Measurements from ENCODE around the gene RALGPS2. TPM values are rescaled to one million over a fixed set of nuclear protein-coding genes. Genes with fewer than 3 reads are reported as not detected.

The RALGPS2 gene
- total and polyA plus RNA-seq, 2 experiments from 2014 or later = 8.1 to 31.2 TPM

GRCh38 chr1:178781533-178782330 is 56.7 kb downstream of the RALGPS2 start:
- H3K27ac Mint-ChIP-seq = no peak overlapping the region
- no peak overlapping the region for H3K4me3 ChIP-seq
- H3K9me3 Mint-ChIP-seq = no peaks in the 10 kb centered on the region; the same call in 1 of the 3 replicates
- H3K36me3 Mint-ChIP-seq (ENCODE audit: low read depth) = peaks cover 19% of the 10 kb centered on the region; the same call in 2 of the 3 replicates
- no peaks in the 10 kb centered on the region; the same call in 1 of the 2 replicates for H3K4me1 ChIP-seq (ENCODE audit: insufficient read depth)
- H3K9me2 ChIP-seq (ENCODE audit: insufficient read depth) = no peaks in the 10 kb centered on the region
- H3K36me3 ChIP-seq (ENCODE audit: insufficient read depth) = no peaks in the 10 kb centered on the region; the same call in 1 of the 2 replicates
- no peak for TF ChIP-seq POLR2AphosphoS5 (IDR thresholded peaks at IDR 0.05; ENCODE audit: low read depth)
- TF ChIP-seq EZH2phosphoT487 (IDR thresholded peaks at IDR 0.05; ENCODE audit: unreplicated experiment) = no peak
- TF ChIP-seq CTCF (conservative IDR thresholded peaks at IDR 0.05; ENCODE audit: low read depth in 2 of 2) = no peak
- TF ChIP-seq JUNB (IDR thresholded peaks at IDR 0.05; ENCODE audit: unreplicated experiment) = no peak
- no peak for TF ChIP-seq ZNF462 (CRISPR knock-in tag; IDR thresholded peaks at IDR 0.05)
- TF ChIP-seq ZNF331 (CRISPR knock-in tag; IDR thresholded peaks at IDR 0.05; ENCODE audit: low read depth) = no peak
- TF ChIP-seq ZNF114 (CRISPR knock-in tag; IDR thresholded peaks at IDR 0.05) = no peak
- no peak for TF ChIP-seq CREB1 (CRISPR knock-in tag; IDR thresholded peaks at IDR 0.05; ENCODE audit: low read depth)
- no peaks in the 10 kb centered on the region for H3F3A ChIP-seq (replicated peaks; ENCODE audit: low read depth)
- DNase-seq (ENCODE audit: low spot score) (no peak), ATAC-seq (no peak)
- H3K4me2 ChIP-seq = no peak overlapping the region
- no peak overlapping the region for H3K4me3 Mint-ChIP-seq
- no peaks in the 10 kb centered on the region for H3K27me3 ChIP-seq (ENCODE audit: insufficient read depth)
- H3K27me3 Mint-ChIP-seq (ENCODE audit: insufficient read depth, low read depth, poor library complexity) = no peaks in the 10 kb centered on the region
- H3K4me1 Mint-ChIP-seq = peaks cover 12% of the 10 kb centered on the region; the same call in 2 of the 3 replicates
- H4K20me1 ChIP-seq (replicated peaks; ENCODE audit: insufficient read depth) = no peaks in the 10 kb centered on the region
- no peak overlapping the region for H3K27ac ChIP-seq (ENCODE audit: low read depth)
- H2AFZ ChIP-seq = no peak overlapping the region
- no peaks in the 10 kb centered on the region for H3K79me2 ChIP-seq (replicated peaks; ENCODE audit: insufficient read depth)

Data from GM23338 (cell line).